Stimulated activated CD4-positive, alpha-beta T cell treated with anti-CD3 and anti-CD28 coated beads, Interleukin-12 subunit alpha, Interleukin-12 subunit beta, amount 100 ng/mL, for 48 hours (primary cell): ENCODE data around the gene SPN.
"Not testable (repeated sequence)": the region's sequence is repeated elsewhere in the genome, so short reads cannot be mapped to it uniquely, and the experiment has no call there.

Experiments
- DNase-seq, 3 donors: peaks; one replicate each; pipeline ENCODE4 v3.0.0-alpha.2; 2020; ENCODE audit warnings: low read depth in 2 of 3, low spot score in 1 of 3

The SPN gene

GRCh38 chr16:29675811-29676643 lies 13.0 kb downstream of the SPN start:
- DNase-seq = no peak

GRCh38 chr16:29676989-29677785 lies 14.1 kb downstream of the SPN start:
- no peak for DNase-seq

GRCh38 chr16:29678691-29679267 lies 15.7 kb downstream of the SPN start, which contains the start of gene QPRT:
TSS of gene QPRT (plus strand) at chr16:29679180. CDS start at chr16:29679198, 18 bp downstream.
- no peak for DNase-seq

GRCh38 chr16:29680180-29680598 lies 17.1 kb downstream of the SPN start:
- DNase-seq = no peak

- no peak for DNase-seq
Measured at GRCh38 chr16:29683543-29684090, 20.6 kb downstream of the SPN start.

GRCh38 chr16:29684679-29685078 lies 21.6 kb downstream of the SPN start:
- no peak for DNase-seq

- DNase-seq = no peak
Measured at GRCh38 chr16:29686740-29687332, 23.8 kb downstream of the SPN start.

- no peak for DNase-seq
Measured at GRCh38 chr16:29687755-29688154, 24.7 kb downstream of the SPN start.

GRCh38 chr16:29688172-29688571 lies 25.1 kb downstream of the SPN start:
- DNase-seq = no peak

GRCh38 chr16:29689490-29690351 lies 26.7 kb downstream of the SPN start:
- DNase-seq = not testable (repeated sequence)

GRCh38 chr16:29692606-29693005 lies 29.6 kb downstream of the SPN start:
- not testable (repeated sequence) for DNase-seq

- no peak for DNase-seq
Measured at GRCh38 chr16:29694384-29695195, 31.5 kb downstream of the SPN start.

- not testable (repeated sequence) for DNase-seq
Measured at GRCh38 chr16:29695675-29696074, 32.6 kb downstream of the SPN start.

- no peak for DNase-seq
Measured at GRCh38 chr16:29696881-29697331, 33.9 kb downstream of the SPN start.

- no peak for DNase-seq
Measured at GRCh38 chr16:29697391-29697790, 34.3 kb downstream of the SPN start.

GRCh38 chr16:29698042-29698441 lies 35.0 kb downstream of the SPN start:
- DNase-seq = no peak

GRCh38 chr16:29698484-29699323 lies 35.7 kb downstream of the SPN start:
- no peak for DNase-seq
